Panc1 (cell line): Measurements from ENCODE around the gene WDR74. TPM values are rescaled to one million over a fixed set of nuclear protein-coding genes. Genes with fewer than 3 reads are reported as not detected.
A peak's percentile ranks its signal among the peaks of the same experiment; 100 is the strongest.

ENCODE experiments used
- ATAC-seq: fragments of 200-7000 bp; cut with Tn5 transposase; 2 replicates; pipeline ENCODE4 v1.9.1; 2020; ENCODE audit warnings: mild to moderate bottlenecking, moderate library complexity
- BruUV-seq: library from RNA; stranded (reverse); fragments of 400-500 nt; replicated peaks from 2 replicates; lab custom pipeline; 2021; lab: Mats Ljungman, UMichigan
- CTCF ChIA-PET: fragments of 300-600 bp; sonication (Branson Sonifier 250); formaldehyde crosslinking; loops from one replicate; lab custom pipeline; 2022; ENCODE audit warnings: antibody characterized with exemption; lab: Charles Lee
- POLR2A ChIA-PET: fragments of 300-600 bp; sonication (Branson Sonifier 250); formaldehyde crosslinking; loops from one replicate; lab custom pipeline; 2022; ENCODE audit warnings: antibody characterized with exemption; lab: Charles Lee
- DNase-seq: peaks from one replicate; pipeline ENCODE4 v3.0.0-alpha.2; 2010; ENCODE audit warnings: low read depth, low spot score
- H3K27ac ChIP-seq: 2 replicates; pipeline ENCODE4 v1.5.1; 2011; ENCODE audit warnings: mild to moderate bottlenecking, low read length, inconsistent platforms
- H3K27me3 ChIP-seq: fragments of 200-500 bp; sonication (Bioruptor generic); 2 replicates; pipeline ENCODE4 v1.6.0; 2014; ENCODE audit warnings: low read length, inconsistent platforms; ENCODE audit not compliant: control insufficient read depth, insufficient read depth
- H3K36me3 ChIP-seq: fragments of 200-500 bp; sonication (Bioruptor generic); 2 replicates; pipeline ENCODE4 v1.5.1; 2014; ENCODE audit warnings: inconsistent platforms, mild to moderate bottlenecking, low read length, moderate library complexity; ENCODE audit not compliant: control insufficient read depth, insufficient read depth
- H3K4me1 ChIP-seq: 2 replicates; pipeline ENCODE4 v1.5.1; 2011; ENCODE audit warnings: inconsistent platforms, mild to moderate bottlenecking, low read length, moderate library complexity; ENCODE audit not compliant: control insufficient read depth, insufficient read depth
- H3K4me3 ChIP-seq, 2 experiments: 2 replicates each; pipeline ENCODE4 v1.5.1; 2011 to 2012; ENCODE audit warnings: low read depth in 2 of 2, low read length in 2 of 2, mild to moderate bottlenecking in 2 of 2, inconsistent platforms in 1 of 2, moderate library complexity in 1 of 2
- H3K9me3 ChIP-seq: fragments of 200-500 bp; sonication (Bioruptor generic); 2 replicates; pipeline ENCODE4 v1.5.1; 2014; ENCODE audit warnings: low read depth, mild to moderate bottlenecking, inconsistent platforms, low read length, moderate library complexity; ENCODE audit not compliant: control insufficient read depth, insufficient read depth
- POLR2AphosphoS5 ChIP-seq: IDR thresholded peaks from 2 replicates; pipeline ENCODE4 v1.6.1; 2012; ENCODE audit warnings: mild to moderate bottlenecking, low read depth, low read length, moderate library complexity
- SIN3A ChIP-seq: IDR thresholded peaks from 2 replicates; pipeline ENCODE4 v1.6.1; 2012; ENCODE audit warnings: low read depth, mild to moderate bottlenecking, low read length, moderate library complexity, borderline replicate concordance; ENCODE audit not compliant: insufficient read depth
- TCF7L2 ChIP-seq: IDR thresholded peaks from 2 replicates; pipeline ENCODE4 v1.6.1; 2011; ENCODE audit warnings: mild to moderate bottlenecking, low read depth, low read length, inconsistent platforms
- in situ Hi-C: cut with HindIII; loops from 2 replicates; pipeline ENCODE4 v1.10.0; 2016; ENCODE audit warnings: low sequenced_read_pairs, low pct_unique_long_range_greater_than_20kb
- intact Hi-C: fragments of 100-400 bp; cut with micrococcal nuclease; formaldehyde crosslinking; loops from one replicate; pipeline ENCODE4 v1.10.0; 2022; ENCODE audit not compliant: unreplicated experiment
- total RNA-seq: library from RNA; stranded (reverse); gene quantifications from one replicate; pipeline ENCODE4 v1.2.1, GENCODE V29; 2021; ENCODE audit not compliant: unreplicated experiment
- TF ChIP-seq, protein P1 (sequence below), 2 experiments: IDR thresholded peaks; 2 replicates each; pipeline ENCODE4 v1.6.1; 2011 to 2012; ENCODE audit warnings: low read depth in 2 of 2, control low read depth in 1 of 2, low read length in 1 of 2, mild to moderate bottlenecking in 1 of 2, moderate library complexity in 1 of 2; ENCODE audit not compliant: insufficient read depth in 1 of 2
- TF ChIP-seq, protein P2 (sequence below): fragments of 450-650 bp; IDR thresholded peaks from 2 replicates; pipeline ENCODE4 v1.5.1; 2017; ENCODE audit warnings: mild to moderate bottlenecking

The WDR74 gene
- total RNA-seq, 1 experiment from 2014 or later: 62.9 TPM

DNA sequence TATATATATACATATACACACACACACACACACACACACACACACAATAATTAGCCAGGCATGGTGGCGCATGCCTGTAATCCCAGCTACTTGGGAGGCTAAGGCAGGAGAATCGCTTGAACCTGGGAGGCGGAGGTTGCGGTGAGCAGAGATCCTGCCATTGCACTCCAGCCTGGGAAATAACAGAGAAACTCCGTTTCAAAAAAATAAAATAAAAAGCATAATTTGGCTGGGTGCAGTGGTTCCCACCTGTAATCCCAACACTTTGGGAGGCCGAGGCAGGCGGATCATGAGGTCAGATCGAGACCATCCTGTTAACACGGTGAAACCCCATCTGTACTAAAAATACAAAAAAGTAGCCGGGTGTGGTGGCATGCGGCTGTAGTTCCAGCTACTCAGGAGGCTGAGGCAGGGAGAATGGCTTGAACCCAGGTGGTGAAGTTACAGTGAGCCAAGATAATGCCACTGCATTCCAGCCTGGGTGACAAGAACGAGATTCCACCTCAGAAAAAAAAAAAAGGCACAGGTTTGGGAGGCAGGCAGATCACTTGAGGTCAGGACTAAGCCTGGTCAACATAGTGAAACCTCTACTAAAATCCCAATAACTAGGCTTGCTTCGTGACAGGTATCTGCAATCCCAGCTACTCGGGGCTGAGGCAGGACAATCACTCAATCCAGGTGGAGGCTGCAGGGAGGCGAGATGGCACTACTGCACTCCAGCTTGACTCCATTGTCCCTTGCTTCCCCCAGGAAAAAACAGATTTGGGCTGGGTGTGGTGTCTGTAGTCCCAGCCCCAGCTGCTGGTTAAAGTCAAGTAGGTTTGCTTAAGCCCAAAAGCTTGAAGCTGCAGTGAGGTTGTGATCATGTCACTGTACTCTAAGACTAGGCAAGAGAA, 11.8 kb upstream of the WDR74 start:
- Histone ChIP-seq H3K4me3 (no peak overlapping the region), H3K27me3 (no peaks in the 10 kb centered on the region), H3K36me3 (peaks cover 31% of the 10 kb centered on the region), H3K9me3 (no peaks in the 10 kb centered on the region), H3K27ac (peak overlapping the region; percentile 37; the same call in 1 of the 2 replicates), H3K4me1 (peaks cover 27% of the 10 kb centered on the region)
- intact Hi-C loops: no loop called here
- POLR2A ChIA-PET: interaction anchor here (0.6 to 3.5 kb wide), 6 partner anchors 10 to 883 kb away, joined by 3 to 19 read pairs (median 4); partner anchors contain the start of gene ZBTB3
- CTCF ChIA-PET: interaction anchor here (0.7 kb wide), 3 partner anchors 12 to 30 kb away, joined by 4 to 6 read pairs (median 4); partner anchors contain the start of gene SLC3A2
- ATAC-seq (peak; percentile 27), DNase-seq (no peak)
- BruUV-seq: no TSS peak
- TF ChIP-seq, protein P1, sequence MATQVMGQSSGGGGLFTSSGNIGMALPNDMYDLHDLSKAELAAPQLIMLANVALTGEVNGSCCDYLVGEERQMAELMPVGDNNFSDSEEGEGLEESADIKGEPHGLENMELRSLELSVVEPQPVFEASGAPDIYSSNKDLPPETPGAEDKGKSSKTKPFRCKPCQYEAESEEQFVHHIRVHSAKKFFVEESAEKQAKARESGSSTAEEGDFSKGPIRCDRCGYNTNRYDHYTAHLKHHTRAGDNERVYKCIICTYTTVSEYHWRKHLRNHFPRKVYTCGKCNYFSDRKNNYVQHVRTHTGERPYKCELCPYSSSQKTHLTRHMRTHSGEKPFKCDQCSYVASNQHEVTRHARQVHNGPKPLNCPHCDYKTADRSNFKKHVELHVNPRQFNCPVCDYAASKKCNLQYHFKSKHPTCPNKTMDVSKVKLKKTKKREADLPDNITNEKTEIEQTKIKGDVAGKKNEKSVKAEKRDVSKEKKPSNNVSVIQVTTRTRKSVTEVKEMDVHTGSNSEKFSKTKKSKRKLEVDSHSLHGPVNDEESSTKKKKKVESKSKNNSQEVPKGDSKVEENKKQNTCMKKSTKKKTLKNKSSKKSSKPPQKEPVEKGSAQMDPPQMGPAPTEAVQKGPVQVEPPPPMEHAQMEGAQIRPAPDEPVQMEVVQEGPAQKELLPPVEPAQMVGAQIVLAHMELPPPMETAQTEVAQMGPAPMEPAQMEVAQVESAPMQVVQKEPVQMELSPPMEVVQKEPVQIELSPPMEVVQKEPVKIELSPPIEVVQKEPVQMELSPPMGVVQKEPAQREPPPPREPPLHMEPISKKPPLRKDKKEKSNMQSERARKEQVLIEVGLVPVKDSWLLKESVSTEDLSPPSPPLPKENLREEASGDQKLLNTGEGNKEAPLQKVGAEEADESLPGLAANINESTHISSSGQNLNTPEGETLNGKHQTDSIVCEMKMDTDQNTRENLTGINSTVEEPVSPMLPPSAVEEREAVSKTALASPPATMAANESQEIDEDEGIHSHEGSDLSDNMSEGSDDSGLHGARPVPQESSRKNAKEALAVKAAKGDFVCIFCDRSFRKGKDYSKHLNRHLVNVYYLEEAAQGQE (IDR thresholded peaks at IDR 0.05; ENCODE audit: insufficient read depth in 1 of 2, low read depth in 2 of 2, low read length in 1 of 2): peak in 1 of 2 experiments; percentile 31; a peak in 1 of 4 replicates
- TF ChIP-seq SIN3A: peak; percentile 76; the same call in 1 of the 2 replicates
- TF ChIP-seq, protein P2, sequence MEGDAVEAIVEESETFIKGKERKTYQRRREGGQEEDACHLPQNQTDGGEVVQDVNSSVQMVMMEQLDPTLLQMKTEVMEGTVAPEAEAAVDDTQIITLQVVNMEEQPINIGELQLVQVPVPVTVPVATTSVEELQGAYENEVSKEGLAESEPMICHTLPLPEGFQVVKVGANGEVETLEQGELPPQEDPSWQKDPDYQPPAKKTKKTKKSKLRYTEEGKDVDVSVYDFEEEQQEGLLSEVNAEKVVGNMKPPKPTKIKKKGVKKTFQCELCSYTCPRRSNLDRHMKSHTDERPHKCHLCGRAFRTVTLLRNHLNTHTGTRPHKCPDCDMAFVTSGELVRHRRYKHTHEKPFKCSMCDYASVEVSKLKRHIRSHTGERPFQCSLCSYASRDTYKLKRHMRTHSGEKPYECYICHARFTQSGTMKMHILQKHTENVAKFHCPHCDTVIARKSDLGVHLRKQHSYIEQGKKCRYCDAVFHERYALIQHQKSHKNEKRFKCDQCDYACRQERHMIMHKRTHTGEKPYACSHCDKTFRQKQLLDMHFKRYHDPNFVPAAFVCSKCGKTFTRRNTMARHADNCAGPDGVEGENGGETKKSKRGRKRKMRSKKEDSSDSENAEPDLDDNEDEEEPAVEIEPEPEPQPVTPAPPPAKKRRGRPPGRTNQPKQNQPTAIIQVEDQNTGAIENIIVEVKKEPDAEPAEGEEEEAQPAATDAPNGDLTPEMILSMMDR: no peak
- TF ChIP-seq TCF7L2: no peak
- 0 out of 2 replicates have a peak, but pooled peaks have one; percentile 74 for TF ChIP-seq POLR2AphosphoS5
- in situ Hi-C loops: no loop called here

DNA sequence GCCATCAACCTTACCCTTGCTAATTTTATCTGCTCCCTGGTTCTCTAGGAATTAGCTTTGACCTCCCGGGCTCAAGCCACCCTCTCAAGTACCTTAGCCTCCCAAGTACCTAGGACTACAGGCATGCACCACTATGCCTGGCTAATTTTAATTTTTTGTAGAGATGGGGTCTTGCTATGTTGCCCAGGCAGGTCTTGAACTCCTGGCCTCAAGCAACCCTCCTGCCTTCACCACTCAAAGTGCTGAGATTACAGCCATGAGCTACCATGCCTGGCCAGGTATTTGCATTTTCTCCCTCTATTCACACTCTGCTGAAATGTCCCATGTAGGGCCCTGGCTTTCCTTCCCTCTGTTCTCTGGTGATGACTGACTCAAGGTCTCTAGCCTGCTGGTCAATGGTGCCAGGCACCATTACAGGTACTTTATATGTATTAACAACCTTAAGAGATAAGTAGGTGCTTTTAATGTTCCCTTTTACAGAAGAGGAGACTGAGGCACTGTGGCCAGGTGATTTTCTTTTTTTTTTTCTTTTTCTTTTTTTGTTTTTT, 8.5 kb upstream of the WDR74 start:
- TF ChIP-seq, protein P1 (IDR thresholded peaks at IDR 0.05; ENCODE audit: insufficient read depth in 1 of 2, low read depth in 2 of 2, low read length in 1 of 2): no peak
- TF ChIP-seq SIN3A: no peak
- TF ChIP-seq POLR2AphosphoS5: no peak
- TF ChIP-seq, protein P2: no peak
- no peak for TF ChIP-seq TCF7L2
- Histone ChIP-seq H3K4me1 (peaks cover 14% of the 10 kb centered on the region), H3K27me3 (no peaks in the 10 kb centered on the region), H3K36me3 (peaks cover 7% of the 10 kb centered on the region), H3K9me3 (no peaks in the 10 kb centered on the region), H3K4me3 (no peak overlapping the region), H3K27ac (no peak overlapping the region)
- ChIA-PET POLR2A (no interaction called here), CTCF (interaction anchor here (0.6 kb wide), 1 partner anchor 18 kb away, joined by 4 read pairs; no protein-coding TSS in a partner anchor)
- no peak for DNase-seq
- no peak for ATAC-seq
- intact Hi-C loops (no loop called here), in situ Hi-C loops (no loop called here)
- no TSS peak for BruUV-seq
